HepG2 (cell line): ENCODE data around the gene SH3BGRL2. TPM values are rescaled to one million over a fixed set of nuclear protein-coding genes. Genes with fewer than 3 reads are reported as not detected.

Experiments
- ATAC-seq: fragments of 200-7000 bp; cut with Tn5 transposase; 3 replicates; pipeline ENCODE4 v1.9.1; 2020; ENCODE audit warnings: mild to moderate bottlenecking, moderate library complexity
- BruUV-seq: library from RNA; stranded (reverse); fragments of 400-500 nt; replicated peaks from 2 replicates; lab custom pipeline; 2021; lab: Mats Ljungman, UMichigan
- CTCF ChIA-PET: fragments of 300-600 bp; formaldehyde crosslinking; extraction: SDS; loops from one replicate; lab custom pipeline; 2021; ENCODE audit warnings: low total read pairs, inconsistent platforms, low intra/inter-chr PET ratio; lab: Yijun Ruan, JAX
- POLR2A ChIA-PET: fragments of 350-600 bp; sonication (Branson Sonifier 250); formaldehyde crosslinking; loops from one replicate; lab custom pipeline; 2020; ENCODE audit warnings: antibody characterized with exemption, inconsistent platforms; lab: Yijun Ruan, JAX
- DNase-seq: peaks from one replicate; pipeline ENCODE4 v3.0.0-alpha.2; 2015; ENCODE audit warnings: low spot score
- FAIRE-seq: peaks from 3 replicates; lab custom pipeline; 2011; peaks lifted over from hg19 to GRCh38; lab: Jason Lieb, UNC
- H2AFZ ChIP-seq: one replicate; pipeline ENCODE4 v1.6.1; 2011; ENCODE audit warnings: low read length, inconsistent platforms
- H3K27ac ChIP-seq: fragments of 300-600 bp; 3 replicates; pipeline ENCODE4 v1.8.0; 2011; ENCODE audit warnings: mixed run types, mild to moderate bottlenecking, mixed read lengths, low read length, inconsistent platforms; ENCODE audit not compliant: insufficient read depth; ENCODE audit errors: extremely low read length
- H3K27me3 ChIP-seq, 2 experiments: fragments of 200-600 bp in 1 of 2; 2 replicates in 1 of 2; 3 replicates in 1 of 2; pipeline versions ENCODE4 v1.6.0 to v1.8.0; 2011; ENCODE audit warnings: low read length in 2 of 2, mild to moderate bottlenecking in 2 of 2, moderate library complexity in 2 of 2, inconsistent platforms in 1 of 2; ENCODE audit not compliant: insufficient read depth in 2 of 2, control insufficient read depth in 1 of 2
- H3K36me3 ChIP-seq, 2 experiments: fragments of 200-600 bp in 1 of 2; replicated peaks in 1 of 2; 2 replicates in 1 of 2; 3 replicates in 1 of 2; pipeline versions ENCODE4 v1.5.1 to v1.8.0; 2011; ENCODE audit warnings: low read length in 2 of 2, inconsistent platforms in 1 of 2; ENCODE audit not compliant: insufficient read depth in 2 of 2, control insufficient read depth in 1 of 2
- H3K4me1 ChIP-seq: 2 replicates; pipeline ENCODE4 v1.5.1; 2012; ENCODE audit warnings: low read length, inconsistent platforms; ENCODE audit not compliant: insufficient read depth
- H3K4me2 ChIP-seq: 2 replicates; pipeline ENCODE4 v1.6.0; 2011; ENCODE audit warnings: low read depth, low read length, inconsistent platforms
- H3K4me3 ChIP-seq, 3 experiments: fragments of 200-600 bp in 1 of 3; sonication (generic), shearing (Covaris generic) in 1 of 3; replicated peaks in 1 of 3; 2 replicates each; pipeline ENCODE4 v1.5.1; 2011 to 2016; ENCODE audit warnings: low read length in 3 of 3, inconsistent platforms in 2 of 3, low read depth in 2 of 3, mild to moderate bottlenecking in 2 of 3, control low read depth in 1 of 3, mixed read lengths in 1 of 3; ENCODE audit not compliant: insufficient read depth in 1 of 3
- H3K79me2 ChIP-seq: one replicate; pipeline ENCODE4 v1.6.1; 2011; ENCODE audit warnings: low read length, inconsistent platforms; ENCODE audit not compliant: insufficient read depth
- H3K9ac ChIP-seq: 2 replicates; pipeline ENCODE4 v1.6.0; 2011; ENCODE audit warnings: mild to moderate bottlenecking, low read depth, low read length, inconsistent platforms; ENCODE audit not compliant: insufficient read depth
- H3K9me3 ChIP-seq: 2 replicates; pipeline ENCODE4 v1.5.1; 2012; ENCODE audit warnings: mild to moderate bottlenecking, low read length
- H4K20me1 ChIP-seq: 2 replicates; pipeline ENCODE4 v1.6.0; 2011; ENCODE audit warnings: inconsistent platforms, mild to moderate bottlenecking, low read length, moderate library complexity; ENCODE audit not compliant: insufficient read depth
- GATAD2A ChIP-seq: IDR thresholded peaks from 2 replicates; pipeline ENCODE4 v1.6.1; 2016
- HNF4A ChIP-seq: sonication (generic); formaldehyde crosslinking; IDR thresholded peaks from 2 replicates; pipeline ENCODE4 v1.4.0; 2020; ENCODE audit warnings: missing genetic modification reagents
- HNF4G ChIP-seq, 2 experiments: sonication (generic) in 1 of 2; formaldehyde crosslinking in 1 of 2; IDR thresholded peaks; 2 replicates each; pipeline versions ENCODE4 v1.4.0 to v1.6.1; 2011 to 2020; ENCODE audit warnings: borderline replicate concordance in 2 of 2, low read depth in 2 of 2, mild to moderate bottlenecking in 2 of 2, low read length in 1 of 2, missing genetic modification reagents in 1 of 2, moderate library complexity in 1 of 2
- NFAT5 ChIP-seq: sonication (generic); formaldehyde crosslinking; IDR thresholded peaks from 2 replicates; pipeline ENCODE4 v1.4.0; 2020; ENCODE audit warnings: missing genetic modification reagents
- ZNF143 ChIP-seq: sonication (generic); formaldehyde crosslinking; IDR thresholded peaks from 2 replicates; pipeline ENCODE4 v1.4.0; 2020; ENCODE audit warnings: missing genetic modification reagents
- ZNF281 ChIP-seq: sonication (generic); formaldehyde crosslinking; IDR thresholded peaks from 2 replicates; pipeline ENCODE4 v1.4.0; 2020; ENCODE audit warnings: missing genetic modification reagents, borderline replicate concordance
- ZNF460 ChIP-seq: sonication (generic); formaldehyde crosslinking; IDR thresholded peaks from 2 replicates; pipeline ENCODE4 v1.5.1; 2020; ENCODE audit warnings: missing genetic modification reagents, mild to moderate bottlenecking, borderline replicate concordance
- ZNF572 ChIP-seq: sonication (generic); formaldehyde crosslinking; IDR thresholded peaks from 2 replicates; pipeline ENCODE4 v1.5.1; 2020; ENCODE audit warnings: mild to moderate bottlenecking, missing genetic modification reagents
- WGBS: methylation state at CpG from one replicate; pipeline ENCODE4 v1.1.6; 2017; ENCODE audit warnings: low lambda C conversion rate; 5-methylcytosine and 5-hydroxymethylcytosine counted together
- in situ Hi-C: cut with HindIII; loops from 2 replicates; pipeline ENCODE4 v1.10.0; 2017; ENCODE audit warnings: low pct_unique_long_range_greater_than_20kb; ENCODE audit not compliant: extremely low pct_ligation_motif_present
- intact Hi-C: fragments of 100-400 bp; cut with micrococcal nuclease; formaldehyde crosslinking; loops from one replicate; pipeline ENCODE4 v1.10.0; 2022; ENCODE audit not compliant: unreplicated experiment
- polyA plus RNA-seq, 8 experiments: library from polyadenylated mRNA; depleted of rRNA in 3 of 8; stranded (reverse) in 7 of 8; unstranded in 1 of 8; fragments of >200 nt; fragmentation: Illumina TruSeq in 4 of 8; extraction: Trizol in 4 of 8; gene quantifications; 2 replicates each; pipeline versions ENCODE4 v1.2.1 to v1.2.3, GENCODE V29; 2011 to 2016; ENCODE audit warnings: low read depth in 4 of 8, missing spikeins in 1 of 8, mixed read lengths in 1 of 8; ENCODE audit not compliant: insufficient read depth in 1 of 8
- total RNA-seq, 5 experiments: library from RNA; depleted of rRNA; stranded (reverse); fragments of >200 nt; fragmentation: Illumina TruSeq; extraction: Trizol; gene quantifications; 2 replicates each; pipeline ENCODE4 v1.2.3, GENCODE V29; 2016; ENCODE audit warnings: low read depth in 1 of 5
- TF ChIP-seq, protein P1 (sequence below): IDR thresholded peaks from 2 replicates; pipeline ENCODE4 v1.6.1; 2012; ENCODE audit warnings: inconsistent platforms

The SH3BGRL2 gene
- total and polyA plus RNA-seq, 2 of the 13 experiments (the other 11 are each of a cell fraction or from before 2014, with no cell fraction given), result 10.9 to 28.8 TPM

DNA sequence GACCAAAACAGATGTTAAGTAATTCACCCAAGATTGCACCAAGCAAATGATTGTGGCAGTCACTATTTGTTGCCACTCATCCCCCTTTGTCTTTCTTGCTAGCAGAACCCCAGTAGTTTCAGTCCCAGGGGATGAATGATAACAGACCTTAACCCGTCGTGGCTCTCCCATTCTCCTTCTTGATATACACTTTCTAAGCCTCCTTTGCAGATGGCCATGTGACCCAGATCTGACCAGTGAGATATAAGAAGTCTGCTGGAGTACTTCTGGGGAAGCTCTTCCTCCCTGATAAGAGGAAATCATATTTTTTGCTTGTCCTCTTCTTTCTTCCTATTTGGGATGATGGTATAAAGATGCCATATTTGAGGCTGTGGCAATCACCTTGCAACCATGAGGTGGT lies 9.6 kb upstream of the SH3BGRL2 start:
- FAIRE-seq, result no peak
- POLR2A ChIA-PET, result no interaction called here
- H3K36me3 ChIP-seq, result no peaks in the 10 kb centered on the region

GRCh38 chr6:79622364-79622763 lies 8.8 kb upstream of the SH3BGRL2 start:
- H3K9ac ChIP-seq, result no peak overlapping the region
- H3K4me1 ChIP-seq, result peaks cover 61% of the 10 kb centered on the region
- TF ChIP-seq ZNF281 (CRISPR knock-in tag) (peak; percentile 76; the same call in 1 of the 2 replicates), HNF4G (IDR thresholded peaks at IDR 0.05; ENCODE audit: borderline replicate concordance, low read depth, low read length) (peak; percentile 44; the same call in 1 of the 2 replicates), HNF4G (CRISPR knock-in tag; IDR thresholded peaks at IDR 0.05; ENCODE audit: borderline replicate concordance, low read depth) (no peak), HNF4A (CRISPR knock-in tag) (peak; percentile 72), GATAD2A (peak; percentile 34; the same call in 1 of the 2 replicates), ZNF143 (peak; percentile 73), NFAT5 (CRISPR knock-in tag) (no peak), ZNF460 (no peak)
- TF ChIP-seq, protein P1, sequence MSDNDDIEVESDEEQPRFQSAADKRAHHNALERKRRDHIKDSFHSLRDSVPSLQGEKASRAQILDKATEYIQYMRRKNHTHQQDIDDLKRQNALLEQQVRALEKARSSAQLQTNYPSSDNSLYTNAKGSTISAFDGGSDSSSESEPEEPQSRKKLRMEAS, result 0 out of 2 replicates have a peak, but pooled peaks have one; percentile 23
- H3K4me3 ChIP-seq, result no peak overlapping the region; a peak in 1 of 6 replicates
- no peaks in the 10 kb centered on the region for H3K79me2 ChIP-seq
- FAIRE-seq (peak; percentile 28), DNase-seq (no peak), ATAC-seq (no peak)
- peak overlapping the region; percentile 28 for H3K27ac ChIP-seq
- H2AFZ ChIP-seq, result no peak overlapping the region
- 64% methylated on average over 1 of the region's 1 CpG for WGBS
- no peaks in the 10 kb centered on the region for H3K27me3 ChIP-seq
- in situ Hi-C loops, result no loop called here
- no peaks in the 10 kb centered on the region for H3K36me3 ChIP-seq
- ChIA-PET CTCF (no interaction called here), POLR2A (interaction anchor here (1.0 to 1.4 kb wide), 2 partner anchors 9 to 86 kb away, joined by 3 to 6 read pairs; partner anchors contain the start of gene SH3BGRL2)
- intact Hi-C loops, result loop anchor here (5.0 kb wide), 1 partner anchor 390 kb away; the partner anchor contains the start of gene HMGN3
- no peaks in the 10 kb centered on the region for H3K9me3 ChIP-seq
- no TSS peak for BruUV-seq
- H3K4me2 ChIP-seq, result 0 out of 2 replicates have a peak overlapping the region, but pooled peaks have one; percentile 9
- H4K20me1 ChIP-seq, result no peaks in the 10 kb centered on the region

More for the DNA sequence above, 9.6 kb upstream of the SH3BGRL2 start:
- H3K4me1 ChIP-seq, result peaks cover 69% of the 10 kb centered on the region
- in situ Hi-C loops (no loop called here), intact Hi-C loops (loop anchor here (5.0 kb wide), 1 partner anchor 389 kb away; the partner anchor contains the start of gene HMGN3)
- H4K20me1 ChIP-seq, result no peaks in the 10 kb centered on the region
- ATAC-seq (no peak), DNase-seq (no peak)
- H3K27ac ChIP-seq, result no peak overlapping the region
- no peak overlapping the region for H3K9ac ChIP-seq
- no peak for TF ChIP-seq ZNF572 (CRISPR knock-in tag)
- 97% methylated on average over 2 of the region's 2 CpGs for WGBS
- no peak overlapping the region for H2AFZ ChIP-seq
- no peak overlapping the region for H3K4me3 ChIP-seq
- no peak overlapping the region for H3K4me2 ChIP-seq
- CTCF ChIA-PET, result no interaction called here
- no peaks in the 10 kb centered on the region for H3K79me2 ChIP-seq
- BruUV-seq, result no TSS peak
- no peaks in the 10 kb centered on the region for H3K9me3 ChIP-seq
- H3K27me3 ChIP-seq, result no peaks in the 10 kb centered on the region
